Stromal cell of bone marrow (primary cell): ENCODE data around the gene VIPR2.

Experiments used
- DNase-seq: peaks from one replicate; pipeline ENCODE4 v3.0.0-alpha.2; 2012; ENCODE audit warnings: low read depth

Gene VIPR2

DNA sequence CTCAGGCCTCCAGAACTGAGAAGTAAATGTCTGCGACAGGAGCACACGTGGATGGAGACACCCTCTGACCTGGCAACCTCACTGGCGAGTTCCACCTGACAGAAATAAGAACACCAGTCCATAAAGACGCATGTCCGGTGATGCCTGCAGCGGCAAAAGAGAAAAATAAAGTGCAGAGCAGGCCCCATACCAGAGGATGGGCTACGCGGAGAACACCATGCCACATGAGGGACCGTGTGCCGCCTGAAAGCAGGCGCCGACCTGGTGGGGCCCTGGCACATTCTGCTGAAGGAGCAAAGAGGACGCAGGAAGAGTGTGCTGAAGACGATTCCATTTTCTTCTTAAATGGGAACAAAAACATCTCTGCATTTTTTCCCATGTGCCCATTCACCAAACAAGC is 105.0 kb downstream of the VIPR2 start:
- DNase-seq, result no peak

DNA sequence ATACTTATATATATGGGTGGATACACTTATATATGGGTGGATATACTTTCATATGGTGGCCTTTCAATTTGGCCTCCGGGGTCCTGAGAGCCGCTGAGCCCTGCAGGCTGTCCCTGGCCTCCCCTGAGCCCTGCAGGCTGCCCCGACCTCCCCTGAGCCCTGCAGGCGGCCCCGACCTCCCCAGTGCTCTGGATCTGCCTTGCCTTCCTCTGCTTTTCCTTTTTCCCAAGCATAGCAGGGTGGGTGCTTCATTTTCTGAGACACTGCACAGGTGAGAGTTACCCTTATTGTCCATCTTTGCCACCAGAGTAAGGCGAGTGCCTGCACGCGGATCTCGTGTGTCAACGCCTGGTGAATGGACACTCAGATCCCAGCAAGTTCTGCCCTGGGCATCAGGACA is 106.6 kb downstream of the VIPR2 start:
- DNase-seq, result no peak

DNA sequence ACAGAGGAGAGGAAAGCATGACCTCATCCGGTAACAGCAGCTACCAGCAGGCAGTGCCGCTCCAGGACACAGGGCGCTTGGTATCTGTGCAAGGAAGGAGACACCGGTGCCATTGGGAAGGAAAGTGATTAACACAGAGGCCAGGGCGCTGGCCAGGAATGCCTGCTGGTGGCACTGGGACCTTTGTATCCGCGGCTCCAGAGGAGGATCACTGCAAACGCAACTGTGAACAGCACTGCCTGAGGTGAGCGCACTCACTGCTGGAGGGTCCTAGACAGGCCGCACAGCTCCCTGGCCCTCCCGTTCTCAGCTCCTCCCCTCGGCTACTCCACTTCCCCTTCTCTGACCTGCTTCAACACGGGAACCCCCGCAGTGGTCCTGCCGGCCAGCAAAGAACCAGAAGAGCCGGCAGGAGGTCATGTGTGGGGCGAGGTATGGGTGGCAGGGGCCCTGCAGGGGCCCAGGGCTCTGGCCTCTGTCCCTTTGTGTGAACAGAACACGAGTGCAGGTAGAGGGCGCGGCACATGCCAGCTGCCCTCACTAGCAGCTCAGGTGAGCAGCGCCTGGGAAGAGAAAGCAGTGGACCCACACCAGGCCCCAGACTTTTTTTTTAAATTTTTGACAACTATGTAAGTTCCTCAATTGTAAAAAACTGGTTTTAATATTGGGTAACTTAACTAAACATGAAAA is 107.6 kb downstream of the VIPR2 start:
- no peak for DNase-seq

DNA sequence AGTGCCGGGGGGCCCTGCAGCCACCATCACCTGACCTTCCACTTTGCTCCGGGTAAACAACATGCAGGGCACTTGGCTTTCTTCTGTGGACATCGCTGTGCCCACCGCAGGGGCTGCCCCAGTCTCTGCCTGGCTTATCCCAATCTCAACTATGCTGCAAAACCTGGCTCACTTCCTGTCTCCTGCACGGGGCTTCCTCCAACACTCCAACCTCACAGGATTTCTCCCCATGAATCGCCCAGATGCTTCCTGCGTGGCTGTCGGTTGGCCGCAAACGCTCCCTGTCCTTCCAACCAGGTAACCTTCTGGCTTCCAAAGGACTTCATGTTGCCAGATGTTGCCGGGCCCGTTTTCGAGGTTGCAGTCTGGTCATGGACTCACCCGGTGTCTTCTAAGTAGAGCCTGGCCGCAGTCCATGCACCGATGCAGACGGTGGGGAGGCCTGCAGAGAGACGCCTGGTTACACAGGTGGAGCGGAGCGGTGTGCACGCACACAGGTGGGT is 109.0 kb downstream of the VIPR2 start:
- DNase-seq, result no peak

DNA sequence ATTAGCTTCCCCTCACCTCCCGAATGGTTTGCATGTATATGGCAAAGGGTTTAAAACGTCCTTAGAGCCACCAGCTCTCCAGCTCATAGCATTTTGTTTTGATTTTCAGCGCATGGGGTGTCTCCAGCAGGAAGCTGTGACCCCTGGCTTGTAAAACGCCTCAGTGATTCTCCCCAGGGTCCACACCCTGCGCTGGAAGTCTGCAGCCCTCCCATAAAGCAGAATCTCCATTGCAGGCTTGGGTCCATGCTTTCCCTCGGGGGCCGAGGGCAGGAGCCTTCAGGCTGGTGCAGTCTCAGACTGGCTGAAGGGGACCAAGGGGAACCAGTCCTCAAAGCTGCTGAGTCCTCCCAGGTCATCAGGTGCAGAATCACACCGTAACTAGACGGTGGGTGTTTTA is 109.7 kb downstream of the VIPR2 start:
- no peak for DNase-seq

DNA sequence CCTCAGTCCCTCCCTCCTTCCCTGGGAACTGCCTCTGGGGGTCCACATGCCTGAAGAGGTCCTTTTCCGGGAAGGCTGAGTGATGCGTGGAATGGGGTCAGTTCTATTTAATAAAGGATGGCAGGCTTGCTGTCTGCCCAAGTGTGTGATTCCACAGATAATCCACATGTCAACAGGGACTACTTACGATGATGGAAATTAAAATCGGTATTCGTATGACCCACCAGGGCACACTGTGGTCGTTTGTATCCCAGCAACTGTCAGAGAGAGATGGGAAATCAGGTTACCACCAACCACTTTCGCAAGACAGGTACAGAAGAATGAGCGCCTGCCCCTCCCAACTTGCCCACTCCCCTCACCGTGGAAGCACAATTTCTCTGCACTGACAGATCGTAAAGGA is 110.3 kb downstream of the VIPR2 start:
- no peak for DNase-seq

DNA sequence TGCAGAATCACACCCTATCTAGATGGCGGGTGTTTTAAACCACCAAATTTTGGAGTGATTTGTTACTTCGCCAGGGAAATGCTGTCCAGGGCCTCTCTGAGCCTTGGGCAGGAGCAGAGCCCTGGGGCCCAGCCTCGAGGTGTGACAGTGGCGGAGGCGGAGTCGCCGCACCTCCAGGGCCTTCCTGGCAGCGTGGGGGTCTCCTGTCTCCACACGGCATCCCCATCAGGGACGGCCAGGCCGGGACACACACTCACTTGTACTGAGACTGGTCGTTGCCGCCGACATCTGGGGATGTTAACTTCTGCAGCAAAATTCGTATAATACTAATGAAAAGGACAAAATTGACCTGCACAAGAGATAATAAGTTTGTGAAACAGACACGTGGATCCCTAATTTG is 110.7 kb downstream of the VIPR2 start:
- no peak for DNase-seq

DNA sequence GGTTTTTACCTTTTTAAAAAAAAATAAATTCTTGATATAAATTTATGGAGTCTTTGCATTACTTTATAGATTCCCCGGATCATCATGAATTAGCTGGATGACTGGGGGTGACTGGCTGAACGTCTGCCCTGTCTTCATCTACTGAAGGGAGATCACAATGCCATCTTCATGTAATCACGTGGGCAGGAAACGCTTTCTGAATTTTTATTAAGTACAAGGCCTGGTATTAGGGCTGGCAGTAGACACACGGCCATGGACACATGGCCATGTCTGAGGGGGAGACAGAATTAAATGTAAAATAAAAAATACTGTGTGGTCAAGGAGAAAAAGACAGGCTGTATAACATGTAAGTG is 111.2 kb downstream of the VIPR2 start:
- no peak for DNase-seq

DNA sequence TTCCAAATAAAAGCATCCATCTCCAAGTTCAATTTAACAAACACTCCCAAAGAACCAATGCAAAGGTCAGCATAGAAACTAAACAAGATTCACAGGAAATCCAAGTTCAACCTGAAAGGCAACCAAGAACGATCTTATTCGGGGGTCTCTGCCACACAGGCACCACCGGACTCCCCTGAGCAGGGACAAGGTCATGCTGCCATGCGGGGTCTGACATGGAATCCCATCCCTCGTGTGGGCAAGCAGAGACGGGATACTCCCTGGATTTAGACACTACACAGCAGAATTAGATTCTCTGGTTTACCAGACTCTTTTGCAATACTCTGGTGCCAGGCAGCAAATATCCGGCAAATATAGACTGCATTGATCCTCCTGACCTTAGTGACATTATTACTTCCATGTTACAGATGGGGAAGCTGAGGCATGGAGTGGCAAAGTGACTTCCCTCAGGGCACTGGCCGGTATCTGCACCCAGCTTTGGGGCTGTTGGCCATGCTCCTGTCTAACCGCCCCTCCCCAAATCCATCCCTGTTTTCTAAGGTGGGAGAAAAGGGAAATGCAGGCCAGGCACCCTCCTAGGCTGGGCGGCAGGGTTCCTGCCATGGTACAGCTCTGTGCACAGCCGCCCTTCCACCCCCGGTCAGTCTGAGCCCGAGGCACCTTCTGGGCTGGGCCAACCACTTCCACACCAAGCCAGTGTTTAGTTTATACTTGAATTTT is 111.8 kb downstream of the VIPR2 start:
- DNase-seq, result no peak

DNA sequence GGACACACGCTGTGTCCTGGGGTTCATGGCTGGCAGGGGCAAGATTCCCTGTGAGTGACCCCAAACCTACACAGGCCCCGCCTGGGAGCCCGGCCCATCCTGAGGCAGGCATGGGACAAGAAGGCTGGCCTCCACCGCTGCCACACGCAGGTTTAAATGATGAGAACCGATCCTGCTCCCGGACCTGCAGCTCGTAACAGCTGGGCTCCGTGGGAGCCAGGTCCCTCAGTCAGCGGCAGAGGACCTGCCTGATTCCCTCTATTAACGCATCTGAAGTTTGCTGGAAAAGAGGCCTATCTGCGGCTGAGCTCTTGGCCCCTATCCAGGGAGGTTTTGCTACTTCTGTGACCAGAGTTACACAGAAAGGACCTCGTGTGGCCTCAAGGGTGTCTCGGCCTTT is 112.3 kb downstream of the VIPR2 start:
- no peak for DNase-seq

DNA sequence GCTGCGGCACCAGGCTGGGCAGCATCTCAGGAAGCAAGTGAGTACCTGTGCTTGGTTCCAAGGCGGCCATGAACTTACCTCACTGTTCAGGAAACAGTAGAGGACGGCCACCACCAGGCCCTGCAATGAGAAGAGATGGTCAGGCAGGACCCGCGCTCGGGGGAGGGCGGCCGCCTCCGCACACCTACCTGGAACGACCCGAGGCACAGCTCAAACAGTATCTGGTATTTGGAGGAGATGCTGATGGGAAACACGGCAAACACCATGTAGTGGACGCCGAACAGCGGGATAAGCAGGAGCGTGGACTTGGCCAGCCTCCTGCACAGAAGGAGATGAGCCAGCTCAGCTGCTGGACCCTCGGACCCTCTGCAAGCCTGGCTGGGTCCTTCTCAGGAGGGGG is 112.9 kb downstream of the VIPR2 start:
- DNase-seq, result no peak

DNA sequence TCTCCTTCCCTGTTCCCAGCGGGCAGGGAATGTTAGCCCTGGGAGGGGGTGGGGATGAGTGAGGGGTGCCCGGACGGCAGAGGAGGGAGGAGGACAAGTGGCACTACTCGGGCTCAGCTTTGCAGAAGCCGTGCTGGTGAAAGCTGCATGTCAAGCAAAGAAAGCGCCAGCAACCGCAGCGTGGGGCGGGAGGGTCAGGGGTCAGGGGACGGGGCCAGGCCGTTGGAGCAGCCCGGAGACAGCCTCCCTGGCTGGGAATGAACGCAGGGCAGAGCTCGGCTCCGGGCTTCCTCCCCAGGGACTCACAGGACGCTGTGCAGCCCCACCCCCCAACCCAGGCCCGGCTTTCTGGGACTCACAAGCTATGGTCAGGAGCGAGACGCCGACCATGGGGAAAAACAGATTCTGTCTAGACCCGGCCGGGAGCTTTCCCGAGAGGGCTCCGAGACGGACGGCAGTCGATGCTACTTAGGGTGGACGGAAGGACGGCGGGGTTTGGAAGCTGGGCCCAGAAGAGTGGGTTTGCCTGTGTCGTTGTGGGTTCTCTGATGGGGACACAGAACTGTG is 113.4 kb downstream of the VIPR2 start:
- no peak for DNase-seq

DNA sequence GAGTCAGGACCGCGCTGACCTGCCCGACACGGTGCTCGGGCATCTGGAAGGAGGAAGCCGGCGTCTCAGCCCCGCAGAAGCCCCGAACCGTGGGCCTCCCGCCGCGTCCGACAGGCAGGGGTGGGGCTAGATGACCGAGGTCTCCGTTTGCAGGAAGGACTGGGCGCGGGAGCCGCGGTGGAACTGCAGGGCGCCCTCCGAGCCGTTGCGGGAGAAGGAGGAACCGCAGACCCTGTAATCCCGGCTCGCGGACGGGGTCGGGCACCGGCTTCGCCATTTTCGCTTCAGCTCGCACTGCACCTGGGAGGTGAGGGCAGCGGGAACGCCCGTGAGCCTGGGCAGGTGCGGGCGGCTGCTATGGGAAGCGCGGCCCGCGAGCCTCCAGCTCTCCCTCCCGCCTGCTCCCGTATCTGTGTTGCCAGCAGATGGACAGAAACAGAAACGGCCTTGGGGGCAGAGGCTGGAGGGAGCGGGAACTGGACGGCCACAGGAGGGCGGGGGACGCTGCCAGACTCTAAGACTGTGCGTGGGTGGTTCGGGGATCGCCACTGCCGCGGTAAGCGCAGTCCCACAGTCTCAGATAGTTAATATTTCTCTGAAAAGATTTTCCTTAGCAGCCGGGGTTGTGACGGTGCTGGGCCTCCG is 114.1 kb downstream of the VIPR2 start:
- DNase-seq, result no peak

DNA sequence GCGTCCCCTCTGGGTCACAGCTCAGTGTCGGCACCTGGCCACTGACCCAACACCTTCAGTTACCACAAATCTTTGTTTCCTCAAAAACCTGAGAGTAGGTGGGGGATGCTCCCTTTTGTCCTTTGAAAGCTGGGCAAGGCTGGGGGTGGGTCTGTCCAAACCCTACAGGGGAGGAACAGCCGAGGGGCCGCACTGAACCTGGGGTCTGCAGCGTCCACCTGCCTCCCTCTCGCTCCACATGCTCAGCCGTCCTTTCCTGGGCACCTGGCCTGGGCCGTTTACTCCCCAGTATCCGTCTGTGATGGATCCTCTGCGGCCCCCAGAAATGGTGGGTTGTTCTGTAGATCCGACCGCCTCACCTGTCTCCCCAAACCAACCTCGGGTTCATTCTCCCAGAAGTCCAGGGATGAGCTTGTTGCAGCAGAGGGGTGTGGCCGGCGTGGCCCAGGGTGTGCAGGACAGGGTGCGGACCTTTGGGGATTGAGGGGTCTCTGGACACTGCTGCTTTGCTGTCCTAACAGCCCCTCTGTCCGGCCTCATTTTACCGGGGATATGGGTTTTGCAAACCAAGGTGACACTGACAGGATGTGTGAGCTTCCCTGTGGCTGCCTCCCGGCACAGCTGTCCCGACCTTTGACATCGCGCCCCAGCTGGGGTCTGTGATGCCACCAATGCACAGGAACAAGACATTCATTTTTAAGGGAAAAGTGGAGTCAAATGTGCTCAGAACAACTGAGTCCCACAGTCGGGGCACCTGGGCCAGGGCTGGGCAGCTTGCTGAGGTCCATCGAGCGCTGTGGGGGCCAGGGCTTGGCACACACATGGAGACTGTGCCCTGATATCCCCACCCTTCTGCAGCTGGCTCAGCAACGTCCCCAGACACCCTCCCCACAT is 115.9 kb downstream of the VIPR2 start:
- no peak for DNase-seq

DNA sequence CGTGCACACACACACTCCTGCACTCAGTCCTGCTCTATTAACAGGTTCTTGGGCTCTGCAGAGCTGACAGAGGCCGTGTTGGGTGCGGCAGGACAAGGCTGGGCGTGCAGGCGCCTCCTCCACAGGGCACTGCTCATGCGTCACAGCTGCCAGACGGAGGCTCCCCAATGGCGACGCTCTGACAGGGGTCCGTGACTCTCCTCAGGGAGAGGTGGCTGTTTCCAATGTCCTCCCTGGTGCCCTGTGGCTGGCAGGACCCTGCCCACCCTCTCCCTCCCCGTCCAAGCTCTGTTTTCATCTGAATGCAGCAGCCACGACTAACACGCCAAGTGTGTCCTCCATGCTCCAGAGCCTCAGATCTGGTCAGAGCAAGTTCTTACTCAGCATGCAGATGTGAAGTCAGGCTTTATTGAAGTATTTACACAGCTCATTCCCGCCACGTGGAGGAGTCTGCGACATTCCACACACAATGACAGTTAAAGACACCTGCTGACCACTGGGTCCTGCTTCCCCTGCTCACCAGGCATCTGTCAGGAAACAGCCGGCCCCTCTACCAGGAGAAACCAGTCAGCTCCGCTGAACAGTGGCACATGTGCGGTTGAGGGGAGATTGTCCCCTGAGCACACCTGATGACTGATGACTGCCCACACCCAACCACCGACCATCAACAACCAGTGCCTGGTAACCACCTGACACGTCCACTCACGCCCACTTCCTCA is 116.7 kb downstream of the VIPR2 start:
- no peak for DNase-seq

DNA sequence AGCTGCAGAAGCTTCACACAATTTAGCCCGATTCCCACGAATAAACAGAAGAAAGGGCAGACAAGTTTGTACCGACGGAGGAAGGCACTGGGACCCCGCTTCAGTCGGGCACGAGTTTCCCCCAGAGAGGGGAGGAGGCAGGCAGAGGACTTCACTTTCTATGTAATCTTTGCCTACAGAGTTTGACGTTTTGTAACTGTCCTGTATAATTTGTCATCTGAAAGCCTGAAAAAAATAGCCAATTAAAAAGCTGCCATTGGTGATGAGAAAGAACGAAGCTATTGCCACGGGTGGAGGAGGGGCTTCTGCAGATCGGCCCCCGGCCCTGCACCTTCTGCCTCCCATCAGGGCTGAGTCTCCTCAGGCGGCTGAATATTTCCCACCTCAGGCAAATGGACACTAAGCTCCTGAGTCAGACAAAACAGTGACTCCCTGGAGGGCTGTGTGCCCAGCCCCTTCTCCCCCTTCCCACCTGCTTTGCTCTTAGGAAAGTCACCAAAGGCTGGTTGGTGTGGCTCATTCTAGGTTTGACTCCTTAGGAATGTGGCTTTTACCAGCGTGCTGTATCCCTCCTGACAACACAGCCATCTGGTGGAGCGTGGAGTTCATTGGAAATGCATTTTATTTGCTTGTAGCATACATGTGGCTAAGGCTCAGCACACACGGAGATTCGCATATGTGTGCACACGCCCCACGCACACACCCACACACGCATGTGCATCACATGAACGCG is 117.4 kb downstream of the VIPR2 start:
- DNase-seq, result no peak

DNA sequence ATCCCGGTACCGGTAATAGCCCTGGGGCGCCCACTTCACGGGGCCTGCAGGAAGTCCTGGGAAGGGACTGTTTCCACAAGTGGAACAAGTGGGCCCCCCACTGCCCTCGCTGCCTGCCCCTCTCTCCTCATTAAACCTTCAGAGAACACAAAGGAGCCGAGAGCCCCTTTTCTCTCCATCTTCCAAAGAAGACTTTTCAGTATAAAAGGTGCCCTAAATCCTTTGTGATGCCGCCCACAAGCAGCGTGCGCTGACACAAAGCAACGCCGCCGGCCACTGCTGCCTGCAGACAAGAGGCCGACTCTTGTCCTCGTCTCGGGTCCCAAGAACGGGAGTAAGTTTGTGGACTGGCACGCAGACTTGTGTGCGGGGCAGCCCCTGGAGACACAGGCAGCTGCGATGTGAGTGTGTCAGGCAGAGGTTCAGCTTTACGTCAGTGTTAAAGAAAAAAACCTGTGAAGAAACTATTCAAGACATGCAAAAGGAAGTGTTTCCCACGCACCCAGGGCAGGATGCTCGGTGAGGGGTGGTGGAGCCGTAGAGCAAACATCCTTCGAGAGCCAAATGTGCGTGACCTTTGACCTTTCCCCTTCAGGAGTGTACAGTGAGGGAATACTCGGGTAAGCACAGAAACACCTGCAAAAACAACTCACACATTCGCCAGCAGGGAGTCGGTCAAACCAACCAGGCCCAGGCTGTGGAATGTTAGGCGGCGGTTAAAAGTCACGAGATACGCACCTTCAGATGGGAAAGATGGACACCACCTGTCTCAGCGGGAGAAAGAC is 118.2 kb downstream of the VIPR2 start:
- no peak for DNase-seq

DNA sequence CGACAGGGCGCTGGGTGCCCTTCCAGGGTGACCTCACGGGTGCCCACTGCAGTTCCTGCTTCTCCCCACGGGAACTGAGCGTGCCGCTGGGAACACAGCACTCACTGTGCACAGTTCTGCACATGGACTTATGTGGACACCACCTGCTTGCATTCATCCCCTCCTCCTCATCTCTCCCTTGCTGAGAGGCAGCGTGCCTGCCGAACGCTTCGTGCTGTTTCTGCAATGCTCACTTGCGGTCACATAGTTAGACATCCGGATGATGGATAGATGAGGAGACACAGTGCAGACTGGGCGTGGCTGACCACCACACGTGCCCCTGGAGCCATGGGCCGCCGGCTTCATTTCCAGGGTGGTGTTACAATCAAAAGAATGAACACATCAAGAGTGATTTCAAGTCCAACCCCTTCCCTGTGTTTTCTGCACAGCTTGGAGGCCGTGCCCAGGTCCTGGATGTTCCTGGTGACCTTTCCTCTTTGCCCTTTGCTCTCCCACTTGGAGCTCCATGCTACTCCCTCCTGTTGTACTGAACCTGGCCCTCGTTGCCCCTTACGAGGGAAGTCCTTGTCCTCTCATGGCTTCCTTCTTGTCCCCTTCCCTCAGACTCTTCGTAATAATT is 119.4 kb downstream of the VIPR2 start:
- no peak for DNase-seq

DNA sequence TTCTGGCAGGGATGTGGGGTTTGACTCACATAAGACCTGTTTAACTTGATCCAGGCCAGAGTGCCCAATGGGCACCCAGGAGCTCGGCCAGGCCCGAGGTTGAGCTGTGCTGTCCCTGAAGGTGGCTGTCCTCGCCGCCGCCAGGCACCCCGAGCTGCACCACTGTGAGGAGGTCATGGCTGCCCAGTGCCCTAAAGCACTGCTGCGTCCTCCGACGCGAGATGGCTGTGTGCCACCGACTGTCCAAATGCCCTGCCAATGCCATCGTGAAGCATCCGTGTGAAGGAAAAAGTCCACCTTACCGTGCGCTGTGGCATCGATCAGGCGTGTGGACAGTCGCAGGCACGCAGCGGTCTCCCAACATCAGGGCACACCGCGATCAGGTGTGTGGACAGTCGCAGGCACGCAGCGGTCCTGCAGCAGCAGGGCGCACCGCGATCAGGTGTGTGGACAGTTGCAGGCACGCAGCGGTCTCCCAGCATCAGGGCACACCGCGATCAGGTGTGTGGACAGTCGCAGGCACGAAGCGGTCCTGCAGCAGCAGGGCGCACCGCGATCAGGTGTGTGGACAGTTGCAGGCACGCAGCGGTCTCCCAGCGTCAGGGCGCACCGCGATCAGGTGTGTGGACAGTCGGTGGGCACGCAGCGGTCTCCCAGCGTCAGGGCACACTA is 120.3 kb downstream of the VIPR2 start:
- no peak for DNase-seq
